IMR-90 (cell line): ENCODE measurements around the gene FAM151B. TPM values are rescaled to one million over a fixed set of nuclear protein-coding genes. Genes with fewer than 3 reads are reported as not detected.
"Not testable (repeated sequence)": the region's sequence is repeated elsewhere in the genome, so short reads cannot be mapped to it uniquely, and the experiment has no call there.

Experiments used
- ATAC-seq: fragments of 200-7000 bp; cut with Tn5 transposase; 2 replicates; pipeline ENCODE4 v1.9.1; 2020; ENCODE audit warnings: low read depth, mild to moderate bottlenecking, moderate library complexity
- BruUV-seq: library from RNA; stranded (reverse); fragments of 400-500 nt; replicated peaks from 2 replicates; lab custom pipeline; 2021; lab: Mats Ljungman, UMichigan
- CTCF ChIA-PET: fragments of 300-600 bp; formaldehyde crosslinking; extraction: SDS; loops from one replicate; lab custom pipeline; 2021; ENCODE audit warnings: antibody characterized with exemption; lab: Yijun Ruan, JAX
- POLR2A ChIA-PET: fragments of 300-600 bp; sonication (Branson Sonifier 250); formaldehyde crosslinking; loops from one replicate; lab custom pipeline; 2022; ENCODE audit warnings: antibody characterized with exemption; ENCODE audit not compliant: unreplicated experiment; lab: Charles Lee
- DNase-seq: peaks from one replicate; pipeline ENCODE4 v3.0.0; 2013
- H2AFZ ChIP-seq: replicated peaks from 2 replicates; pipeline ENCODE3; 2013; ENCODE audit warnings: low read length, mild to moderate bottlenecking; ENCODE audit not compliant: poor library complexity
- H2AK5ac ChIP-seq: 2 replicates; pipeline ENCODE4 v1.6.1; 2013; ENCODE audit warnings: low read depth, low read length, inconsistent platforms
- H2AK9ac ChIP-seq: replicated peaks from 2 replicates; pipeline ENCODE3; 2013; ENCODE audit warnings: mild to moderate bottlenecking, low read depth, low read length, moderate library complexity; ENCODE audit not compliant: poor library complexity
- H2BK120ac ChIP-seq: 2 replicates; pipeline ENCODE4 v1.6.1; 2013; ENCODE audit warnings: low read depth, low read length, inconsistent platforms
- H2BK15ac ChIP-seq: 3 replicates; pipeline ENCODE4 v1.6.1; 2013; ENCODE audit warnings: low read depth, low read length, inconsistent platforms
- H2BK20ac ChIP-seq: 2 replicates; pipeline ENCODE4 v1.6.1; 2013; ENCODE audit warnings: low read depth, mild to moderate bottlenecking, inconsistent platforms, low read length, moderate library complexity
- H2BK5ac ChIP-seq: 2 replicates; pipeline ENCODE4 v1.6.1; 2013; ENCODE audit warnings: mild to moderate bottlenecking, low read depth, low read length, inconsistent platforms; ENCODE audit not compliant: poor library complexity, severe bottlenecking
- H3K14ac ChIP-seq: replicated peaks from 2 replicates; pipeline ENCODE4 v1.6.1; 2013; ENCODE audit warnings: low read depth, low read length, inconsistent platforms
- H3K18ac ChIP-seq: 2 replicates; pipeline ENCODE4 v1.6.1; 2013; ENCODE audit warnings: low read depth, low read length, control low read depth
- H3K23ac ChIP-seq: 2 replicates; pipeline ENCODE4 v1.6.1; 2013; ENCODE audit warnings: low read depth, low read length, inconsistent platforms
- H3K27ac ChIP-seq: 2 replicates; pipeline ENCODE4 v1.5.1; 2013; ENCODE audit warnings: mild to moderate bottlenecking, control low read depth, low read length; ENCODE audit not compliant: insufficient read depth
- H3K27me3 ChIP-seq: 2 replicates; pipeline ENCODE4 v1.6.1; 2013; ENCODE audit warnings: low read length; ENCODE audit not compliant: control insufficient read depth, insufficient read depth
- H3K36me3 ChIP-seq: 2 replicates; pipeline ENCODE4 v1.6.1; 2013; ENCODE audit warnings: low read length, mixed read lengths; ENCODE audit not compliant: control insufficient read depth, insufficient read depth
- H3K4ac ChIP-seq: 2 replicates; pipeline ENCODE4 v1.6.1; 2013; ENCODE audit warnings: low read depth, low read length, inconsistent platforms
- H3K4me1 ChIP-seq: 2 replicates; pipeline ENCODE4 v1.6.1; 2013; ENCODE audit warnings: low read length, mixed read lengths; ENCODE audit not compliant: control insufficient read depth, insufficient read depth
- H3K4me2 ChIP-seq: 2 replicates; pipeline ENCODE4 v1.6.1; 2013; ENCODE audit warnings: low read depth, mild to moderate bottlenecking, control low read depth, low read length, moderate library complexity
- H3K4me3 ChIP-seq: 2 replicates; pipeline ENCODE4 v1.5.1; 2013; ENCODE audit warnings: low read depth, mild to moderate bottlenecking, control low read depth, low read length, moderate library complexity; ENCODE audit not compliant: insufficient read depth
- H3K56ac ChIP-seq: 2 replicates; pipeline ENCODE4 v1.6.1; 2013; ENCODE audit warnings: low read length, inconsistent platforms; ENCODE audit not compliant: insufficient read depth; ENCODE audit errors: extremely low read depth
- H3K79me1 ChIP-seq, 2 experiments: 2 replicates each; pipeline ENCODE4 v1.6.1; 2013; ENCODE audit warnings: low read length in 2 of 2, inconsistent platforms in 1 of 2, low read depth in 1 of 2
- H3K9ac ChIP-seq: 2 replicates; pipeline ENCODE4 v1.6.1; 2013; ENCODE audit warnings: low read depth, low read length, control low read depth
- H3K9me1 ChIP-seq: 2 replicates; pipeline ENCODE4 v1.6.1; 2013; ENCODE audit warnings: low read length, inconsistent platforms; ENCODE audit not compliant: insufficient read depth
- H3K9me3 ChIP-seq: 2 replicates; pipeline ENCODE4 v1.6.1; 2013; ENCODE audit warnings: low read length; ENCODE audit not compliant: control insufficient read depth, insufficient read depth
- H4K20me1 ChIP-seq: 2 replicates; pipeline ENCODE4 v1.6.1; 2013; ENCODE audit warnings: low read length, inconsistent platforms; ENCODE audit not compliant: insufficient read depth
- H4K5ac ChIP-seq: 2 replicates; pipeline ENCODE4 v1.6.1; 2013; ENCODE audit warnings: mild to moderate bottlenecking, low read depth, low read length, control low read depth
- H4K8ac ChIP-seq, 2 experiments: 2 replicates each; pipeline ENCODE4 v1.6.1; 2013; ENCODE audit warnings: low read depth in 2 of 2, low read length in 2 of 2, control low read depth in 1 of 2, inconsistent platforms in 1 of 2
- H4K91ac ChIP-seq: 2 replicates; pipeline ENCODE4 v1.6.1; 2013; ENCODE audit warnings: low read depth, low read length, inconsistent platforms; ENCODE audit not compliant: insufficient read depth
- WGBS, 2 experiments: methylation state at CpG; one replicate each; pipeline versions ENCODE4 v1.1.5 to v1.1.7; 2013; ENCODE audit warnings: missing lambda C conversion rate in 2 of 2; ENCODE audit not compliant: insufficient read length in 1 of 2; ENCODE audit errors: extremely low coverage in 2 of 2; 5-methylcytosine and 5-hydroxymethylcytosine counted together
- dilution Hi-C: fragments of 300-500 bp; cut with HindIII; formaldehyde crosslinking; loops from one replicate; pipeline ENCODE4 v1.14.3; 2018; ENCODE audit warnings: low sequenced_read_pairs; ENCODE audit not compliant: unreplicated experiment
- in situ Hi-C: fragments of 300-500 bp; cut with MboI; formaldehyde crosslinking; loops from 3 replicates; pipeline ENCODE4 v1.14.3; 2019; ENCODE audit warnings: low sequenced_read_pairs, inconsistent platforms, mixed read lengths
- intact Hi-C: fragments of 100-400 bp; cut with micrococcal nuclease; formaldehyde crosslinking; loops from 2 replicates; pipeline ENCODE4 v1.10.0; 2022
- polyA plus RNA-seq, 3 experiments: library from polyadenylated mRNA; depleted of rRNA; stranded (reverse); fragments of >200 nt; gene quantifications; 2 replicates each; pipeline ENCODE4 v1.2.3, GENCODE V29; 2012; ENCODE audit warnings: low replicate concordance in 1 of 3
- total RNA-seq: library from RNA; depleted of rRNA; stranded (reverse); fragments of >200 nt; gene quantifications from 2 replicates; pipeline ENCODE4 v1.2.3, GENCODE V29; 2012

Gene FAM151B
- total and polyA plus RNA-seq, 2 of the 4 experiments (the other 2 are of a cell fraction): 1.0 to 2.9 TPM

GRCh38 chr5:80580291-80580690 is 92.4 kb downstream of the FAM151B start:
- not testable (repeated sequence) for H3K9me1 ChIP-seq, DNase-seq

More at GRCh38 chr5:80580291-80580690, 92.4 kb downstream of the FAM151B start:
- BruUV-seq, H2BK15ac ChIP-seq, H4K91ac ChIP-seq, ATAC-seq, H4K5ac ChIP-seq, H3K4ac ChIP-seq, H2BK5ac ChIP-seq, H3K4me3 ChIP-seq, H3K14ac ChIP-seq, H2BK120ac ChIP-seq, H3K4me2 ChIP-seq, H3K18ac ChIP-seq, H3K9me3 ChIP-seq, H3K56ac ChIP-seq, H3K27me3 ChIP-seq, H3K36me3 ChIP-seq, H2BK20ac ChIP-seq, dilution Hi-C loops, H2AFZ ChIP-seq, H2AK5ac ChIP-seq, H2AK9ac ChIP-seq, H3K4me1 ChIP-seq, H3K9ac ChIP-seq, intact Hi-C loops, POLR2A ChIA-PET, H4K20me1 ChIP-seq, H4K8ac ChIP-seq, CTCF ChIA-PET, in situ Hi-C loops, H3K23ac ChIP-seq, H3K27ac ChIP-seq, H3K79me1 ChIP-seq: not testable (repeated sequence)
- no CpG with 5 or more reads among the region's 3 CpGs for WGBS, 2 experiments
